ENCODE results near the gene UFC1.

The UFC1 gene

GRCh38 chr1:161122967-161123366 is 30.8 kb upstream of the UFC1 start:
- Histone ChIP-seq H3K27me3 (no peaks in the 10 kb centered on the region), H3K4me3 (ENCODE audit: low read depth, low read length) (no peak overlapping the region), H3K36me3 (peaks cover 66% of the 10 kb centered on the region), H3K9me3 (no peaks in the 10 kb centered on the region), H3K4me1 (peaks cover 8% of the 10 kb centered on the region)
- TF ChIP-seq, protein P1, sequence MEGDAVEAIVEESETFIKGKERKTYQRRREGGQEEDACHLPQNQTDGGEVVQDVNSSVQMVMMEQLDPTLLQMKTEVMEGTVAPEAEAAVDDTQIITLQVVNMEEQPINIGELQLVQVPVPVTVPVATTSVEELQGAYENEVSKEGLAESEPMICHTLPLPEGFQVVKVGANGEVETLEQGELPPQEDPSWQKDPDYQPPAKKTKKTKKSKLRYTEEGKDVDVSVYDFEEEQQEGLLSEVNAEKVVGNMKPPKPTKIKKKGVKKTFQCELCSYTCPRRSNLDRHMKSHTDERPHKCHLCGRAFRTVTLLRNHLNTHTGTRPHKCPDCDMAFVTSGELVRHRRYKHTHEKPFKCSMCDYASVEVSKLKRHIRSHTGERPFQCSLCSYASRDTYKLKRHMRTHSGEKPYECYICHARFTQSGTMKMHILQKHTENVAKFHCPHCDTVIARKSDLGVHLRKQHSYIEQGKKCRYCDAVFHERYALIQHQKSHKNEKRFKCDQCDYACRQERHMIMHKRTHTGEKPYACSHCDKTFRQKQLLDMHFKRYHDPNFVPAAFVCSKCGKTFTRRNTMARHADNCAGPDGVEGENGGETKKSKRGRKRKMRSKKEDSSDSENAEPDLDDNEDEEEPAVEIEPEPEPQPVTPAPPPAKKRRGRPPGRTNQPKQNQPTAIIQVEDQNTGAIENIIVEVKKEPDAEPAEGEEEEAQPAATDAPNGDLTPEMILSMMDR (IDR thresholded peaks at IDR 0.05; ENCODE audit: low read depth, low read length): no peak
- no peak for DNase-seq

DNA sequence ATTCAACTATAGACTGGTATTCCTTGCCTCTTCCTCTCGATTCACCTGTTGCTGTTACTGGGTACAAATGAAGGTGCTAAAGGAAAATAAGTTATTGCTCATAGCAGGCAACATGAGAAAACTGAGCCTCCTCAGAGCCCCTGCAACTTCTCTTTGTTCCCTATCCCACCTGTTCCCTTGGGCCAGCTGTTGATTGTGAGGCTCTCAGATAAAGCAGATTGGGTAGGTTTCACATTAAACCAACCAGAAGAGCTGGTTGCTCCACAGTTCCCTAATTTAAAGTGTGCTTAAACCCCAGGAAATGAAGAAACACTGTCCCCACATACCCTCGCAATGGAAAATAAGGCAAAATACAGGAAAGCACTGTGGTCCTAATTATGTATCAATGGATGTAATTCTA is 26.1 kb upstream of the UFC1 start:
- Histone ChIP-seq H3K4me1 (peaks cover 4% of the 10 kb centered on the region; the same call in 1 of the 2 replicates), H3K4me3 (ENCODE audit: low read depth, low read length) (no peak overlapping the region), H3K36me3 (peaks cover 69% of the 10 kb centered on the region), H3K27me3 (no peaks in the 10 kb centered on the region), H3K9me3 (no peaks in the 10 kb centered on the region)
- TF ChIP-seq, protein P1 (IDR thresholded peaks at IDR 0.05; ENCODE audit: low read depth, low read length): no peak
- no peak for DNase-seq

- Histone ChIP-seq H3K4me1 (peaks cover 4% of the 10 kb centered on the region; the same call in 1 of the 2 replicates), H3K36me3 (peaks cover 61% of the 10 kb centered on the region), H3K9me3 (no peaks in the 10 kb centered on the region), H3K4me3 (ENCODE audit: low read depth, low read length) (no peak overlapping the region), H3K27me3 (no peaks in the 10 kb centered on the region)
- no peak for DNase-seq
- TF ChIP-seq, protein P1 (IDR thresholded peaks at IDR 0.05; ENCODE audit: low read depth, low read length): no peak
Measured at GRCh38 chr1:161128591-161129420, 25.0 kb upstream of the UFC1 start.

DNA sequence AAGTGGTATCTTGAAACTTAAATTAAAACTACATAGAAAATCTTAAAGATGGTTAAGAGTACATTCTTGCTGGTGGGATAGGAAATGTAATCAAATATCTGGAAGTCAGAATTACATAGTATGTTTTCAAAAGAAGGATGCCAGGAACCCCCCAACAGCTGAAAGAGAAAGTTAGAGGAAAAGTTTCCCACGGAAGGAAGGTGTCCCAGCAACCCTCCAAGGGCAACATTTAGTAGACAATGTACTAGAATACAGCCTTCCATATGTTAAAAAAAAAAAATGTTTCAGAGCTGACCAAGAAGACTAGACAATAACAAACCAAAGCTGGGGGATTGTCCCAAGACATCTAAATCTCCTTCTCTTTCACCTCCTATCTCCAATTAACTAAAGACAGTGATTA is 23.5 kb upstream of the UFC1 start:
- peaks cover 46% of the 10 kb centered on the region for H3K36me3 ChIP-seq
- no peaks in the 10 kb centered on the region for H3K27me3 ChIP-seq
- DNase-seq: no peak
- H3K9me3 ChIP-seq: no peaks in the 10 kb centered on the region
- H3K4me1 ChIP-seq: peaks cover 4% of the 10 kb centered on the region; the same call in 1 of the 2 replicates
- H3K4me3 ChIP-seq (ENCODE audit: low read depth, low read length): no peak overlapping the region
- TF ChIP-seq, protein P1 (IDR thresholded peaks at IDR 0.05; ENCODE audit: low read depth, low read length): no peak

GRCh38 chr1:161131523-161132409 is 22.0 kb upstream of the UFC1 start:
- TF ChIP-seq, protein P1 (IDR thresholded peaks at IDR 0.05; ENCODE audit: low read depth, low read length): no peak
- Histone ChIP-seq H3K27me3 (no peaks in the 10 kb centered on the region), H3K9me3 (no peaks in the 10 kb centered on the region), H3K36me3 (peaks cover 36% of the 10 kb centered on the region), H3K4me1 (peaks cover 4% of the 10 kb centered on the region; the same call in 1 of the 2 replicates), H3K4me3 (ENCODE audit: low read depth, low read length) (peak overlapping the region; percentile 78)
- DNase-seq: no peak
